ENCODE results near the gene FOXO3.

The FOXO3 gene

GRCh38 chr6:108564178-108564577 lies 3.5 kb downstream of the FOXO3 start:
- DNase-seq (ENCODE audit: extremely low spot score): no peak
- ChIA-PET CTCF (interaction anchor here (1.6 to 1.9 kb wide), 2 partner anchors 18 to 34 kb away, joined by 3 to 6 read pairs; no protein-coding TSS in a partner anchor), POLR2A (no interaction called here)
- no peak for TF ChIP-seq CTCF (IDR thresholded peaks at IDR 0.05; ENCODE audit: control extremely low read depth, extremely low read depth, low read depth, missing control alignments)

- no peak for TF ChIP-seq CTCF (IDR thresholded peaks at IDR 0.05; ENCODE audit: control extremely low read depth, extremely low read depth, low read depth, missing control alignments)
- CTCF ChIA-PET: interaction anchor here (0.6 to 1.9 kb wide), 6 partner anchors 12 to 74 kb away, joined by 3 to 6 read pairs (median 4); no protein-coding TSS in a partner anchor
- peak; percentile 41 for DNase-seq (ENCODE audit: extremely low spot score)
- POLR2A ChIA-PET: interaction anchor here (0.6 kb wide), 1 partner anchor 627 kb away, joined by 7 read pairs; no protein-coding TSS in a partner anchor
These were observed 4.5 kb downstream of the FOXO3 start for GRCh38 chr6:108565091-108565766.

GRCh38 chr6:108565893-108566292 lies 5.2 kb downstream of the FOXO3 start:
- ChIA-PET CTCF (interaction anchor here (1.0 to 1.9 kb wide), 6 partner anchors 10 to 74 kb away, joined by 3 to 6 read pairs (median 4); no protein-coding TSS in a partner anchor), POLR2A (interaction anchor here (0.6 kb wide), 1 partner anchor 628 kb away, joined by 7 read pairs; no protein-coding TSS in a partner anchor)
- no peak for TF ChIP-seq CTCF (IDR thresholded peaks at IDR 0.05; ENCODE audit: control extremely low read depth, extremely low read depth, low read depth, missing control alignments)
- no peak for DNase-seq (ENCODE audit: extremely low spot score)

GRCh38 chr6:108566406-108566805 lies 5.7 kb downstream of the FOXO3 start:
- CTCF ChIA-PET: interaction anchor here (1.0 to 2.2 kb wide), 6 partner anchors 9 to 73 kb away, joined by 3 to 10 read pairs (median 5); no protein-coding TSS in a partner anchor
- POLR2A ChIA-PET: interaction anchor here (1.1 kb wide), 1 partner anchor 8 kb away, joined by 3 read pairs; no protein-coding TSS in a partner anchor
- no peak for TF ChIP-seq CTCF (IDR thresholded peaks at IDR 0.05; ENCODE audit: control extremely low read depth, extremely low read depth, low read depth, missing control alignments)
- no peak for DNase-seq (ENCODE audit: extremely low spot score)

- CTCF ChIA-PET: interaction anchor here (1.1 to 2.2 kb wide), 6 partner anchors 9 to 29 kb away, joined by 4 to 10 read pairs (median 5); no protein-coding TSS in a partner anchor
- no peak for TF ChIP-seq CTCF (IDR thresholded peaks at IDR 0.05; ENCODE audit: control extremely low read depth, extremely low read depth, low read depth, missing control alignments)
- POLR2A ChIA-PET: no interaction called here
- DNase-seq (ENCODE audit: extremely low spot score): no peak
These were observed 7.4 kb downstream of the FOXO3 start for GRCh38 chr6:108568101-108568500.

- TF ChIP-seq CTCF (IDR thresholded peaks at IDR 0.05; ENCODE audit: control extremely low read depth, extremely low read depth, low read depth, missing control alignments): no peak
- ChIA-PET POLR2A (no interaction called here), CTCF (interaction anchor here (0.7 to 2.2 kb wide), 7 partner anchors 11 to 503 kb away, joined by 3 to 10 read pairs (median 5); no protein-coding TSS in a partner anchor)
- no peak for DNase-seq (ENCODE audit: extremely low spot score)
These were observed 8.0 kb downstream of the FOXO3 start for GRCh38 chr6:108568551-108569305.
